Muscle layer of colon (tissue), 2 donors: ENCODE data around the gene CYBC1.
"Not testable (repeated sequence)": the region's sequence is repeated elsewhere in the genome, so short reads cannot be mapped to it uniquely, and the experiment has no call there.

ENCODE experiments used
- H3K27ac ChIP-seq: one replicate; pipeline ENCODE4 v1.7.0; 2013; ENCODE audit warnings: low read depth, mild to moderate bottlenecking, low read length, moderate library complexity
- H3K27me3 ChIP-seq, 2 donors: one replicate each; pipeline ENCODE4 v1.7.0; 2013; ENCODE audit warnings: low read length in 2 of 2, mild to moderate bottlenecking in 2 of 2; ENCODE audit not compliant: insufficient read depth in 2 of 2, control insufficient read depth in 1 of 2
- H3K36me3 ChIP-seq: one replicate; pipeline ENCODE4 v1.7.0; 2013; ENCODE audit warnings: mild to moderate bottlenecking, low read length; ENCODE audit not compliant: insufficient read depth
- H3K4me1 ChIP-seq: one replicate; pipeline ENCODE4 v1.7.0; 2013; ENCODE audit warnings: mild to moderate bottlenecking, low read length; ENCODE audit not compliant: insufficient read depth
- H3K4me3 ChIP-seq, 2 donors: one replicate each; pipeline ENCODE4 v1.7.0; 2013; ENCODE audit warnings: low read length in 2 of 2, low read depth in 1 of 2, mild to moderate bottlenecking in 1 of 2, moderate library complexity in 1 of 2
- H3K9ac ChIP-seq: one replicate; pipeline ENCODE4 v1.7.0; 2013; ENCODE audit warnings: low read length
- H3K9me3 ChIP-seq: one replicate; pipeline ENCODE4 v1.7.0; 2013; ENCODE audit warnings: mild to moderate bottlenecking, low read length
- donor health status: abdominal sarcoma.
- donor health status: Adenocarcinoma of cecum.

Gene CYBC1

DNA sequence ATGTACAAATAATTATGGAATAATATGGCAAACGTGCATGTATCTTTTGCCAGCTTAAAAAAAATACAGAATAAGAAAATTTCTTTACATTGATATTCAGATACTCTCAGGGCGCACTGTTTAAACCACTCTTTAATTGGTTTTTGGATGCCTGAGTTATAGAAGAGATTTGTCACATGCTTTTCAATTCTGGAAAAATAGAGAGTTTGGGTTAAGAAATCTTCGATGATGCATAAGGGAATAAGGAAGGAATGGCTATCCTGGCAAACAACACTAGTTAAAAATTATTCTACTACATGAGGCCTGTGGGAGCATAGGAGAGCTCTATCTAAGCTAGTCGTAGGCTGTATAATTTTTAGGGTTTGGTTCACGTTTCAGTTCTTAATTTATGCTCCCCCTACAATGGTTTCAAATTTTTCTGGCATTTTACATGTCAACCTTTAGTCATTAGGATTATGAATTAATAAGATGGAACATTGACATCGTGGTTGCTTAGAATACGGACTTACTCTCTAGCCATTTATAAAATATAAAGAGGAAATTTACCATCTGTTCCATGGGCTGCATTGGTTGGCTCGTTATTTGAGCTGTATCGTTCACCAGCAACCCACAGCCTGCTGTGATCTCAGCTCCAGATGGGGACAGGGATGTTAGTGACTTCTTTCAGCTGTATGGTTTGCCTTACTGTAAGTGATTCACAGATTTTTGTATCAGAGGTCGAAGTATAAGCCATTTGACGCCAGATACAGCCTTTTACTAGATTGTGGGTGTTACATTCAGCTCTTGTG is 23.9 kb upstream of the CYBC1 start:
- Histone ChIP-seq H3K9ac (no peak overlapping the region), H3K9me3 (no peaks in the 10 kb centered on the region), H3K36me3 (peaks cover 36% of the 10 kb centered on the region), H3K27ac (no peak overlapping the region), H3K4me3 (no peak overlapping the region), H3K4me1 (no peaks in the 10 kb centered on the region), H3K27me3 (no peaks in the 10 kb centered on the region)

GRCh38 chr17:82470065-82470464 is 19.5 kb upstream of the CYBC1 start:
- no peak overlapping the region for H3K27ac ChIP-seq
- H3K4me3 ChIP-seq = no peak overlapping the region
- no peak overlapping the region for H3K9ac ChIP-seq
- no peaks in the 10 kb centered on the region for H3K4me1 ChIP-seq
- H3K9me3 ChIP-seq = no peaks in the 10 kb centered on the region
- no peaks in the 10 kb centered on the region for H3K27me3 ChIP-seq
- peaks cover 52% of the 10 kb centered on the region for H3K36me3 ChIP-seq

DNA sequence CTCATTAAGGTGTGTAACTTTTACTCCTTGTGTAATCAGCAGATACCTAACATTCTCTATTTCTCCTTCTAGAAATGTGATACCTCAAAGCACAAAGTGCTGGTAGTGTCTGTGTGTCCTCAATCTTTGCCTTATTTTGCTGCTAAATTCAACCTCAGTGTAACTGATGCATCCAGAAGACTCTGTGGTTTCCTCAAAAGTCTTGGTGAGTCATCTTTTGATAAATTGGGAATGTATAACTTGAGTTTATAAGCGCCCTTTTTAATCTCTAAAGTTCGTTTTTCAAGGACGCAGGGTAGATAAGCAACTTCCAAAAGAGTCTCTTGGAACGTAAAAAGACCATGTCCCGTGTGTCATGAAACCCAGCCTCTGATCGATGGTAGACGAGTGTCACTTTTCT is 18.1 kb upstream of the CYBC1 start:
- Histone ChIP-seq H3K4me3 (no peak overlapping the region), H3K4me1 (no peaks in the 10 kb centered on the region), H3K27me3 (no peaks in the 10 kb centered on the region), H3K27ac (no peak overlapping the region), H3K9ac (no peak overlapping the region), H3K9me3 (no peaks in the 10 kb centered on the region), H3K36me3 (peaks cover 53% of the 10 kb centered on the region)

GRCh38 chr17:82465023-82465603 is 14.6 kb upstream of the CYBC1 start:
- peaks cover 73% of the 10 kb centered on the region for H3K36me3 ChIP-seq
- H3K27ac ChIP-seq = no peak overlapping the region
- no peak overlapping the region for H3K9ac ChIP-seq
- H3K9me3 ChIP-seq = no peaks in the 10 kb centered on the region
- no peaks in the 10 kb centered on the region for H3K4me1 ChIP-seq
- no peaks in the 10 kb centered on the region for H3K27me3 ChIP-seq
- no peak overlapping the region for H3K4me3 ChIP-seq

DNA sequence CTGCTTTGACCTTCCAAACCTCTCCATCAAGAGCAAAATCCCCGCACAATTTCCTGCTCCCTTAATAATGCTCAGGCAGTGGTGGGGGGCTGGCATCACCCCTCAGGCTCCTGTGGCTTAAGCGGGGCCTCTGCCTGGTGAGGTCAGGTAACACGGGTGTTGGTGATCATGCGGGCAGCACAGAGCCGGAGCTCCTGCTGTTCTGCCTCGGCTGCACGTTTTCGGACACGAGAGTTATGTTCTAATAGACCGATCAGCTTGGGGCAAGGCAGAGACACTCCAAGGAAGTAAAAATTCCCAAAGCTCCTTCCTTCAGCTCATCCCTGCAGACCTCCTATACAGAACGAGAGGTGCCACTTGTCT is 14.0 kb upstream of the CYBC1 start:
- Histone ChIP-seq H3K4me1 (peaks cover 1% of the 10 kb centered on the region), H3K9me3 (no peaks in the 10 kb centered on the region), H3K27me3 (no peaks in the 10 kb centered on the region), H3K9ac (no peak overlapping the region), H3K27ac (no peak overlapping the region), H3K4me3 (no peak overlapping the region), H3K36me3 (peaks cover 69% of the 10 kb centered on the region)

DNA sequence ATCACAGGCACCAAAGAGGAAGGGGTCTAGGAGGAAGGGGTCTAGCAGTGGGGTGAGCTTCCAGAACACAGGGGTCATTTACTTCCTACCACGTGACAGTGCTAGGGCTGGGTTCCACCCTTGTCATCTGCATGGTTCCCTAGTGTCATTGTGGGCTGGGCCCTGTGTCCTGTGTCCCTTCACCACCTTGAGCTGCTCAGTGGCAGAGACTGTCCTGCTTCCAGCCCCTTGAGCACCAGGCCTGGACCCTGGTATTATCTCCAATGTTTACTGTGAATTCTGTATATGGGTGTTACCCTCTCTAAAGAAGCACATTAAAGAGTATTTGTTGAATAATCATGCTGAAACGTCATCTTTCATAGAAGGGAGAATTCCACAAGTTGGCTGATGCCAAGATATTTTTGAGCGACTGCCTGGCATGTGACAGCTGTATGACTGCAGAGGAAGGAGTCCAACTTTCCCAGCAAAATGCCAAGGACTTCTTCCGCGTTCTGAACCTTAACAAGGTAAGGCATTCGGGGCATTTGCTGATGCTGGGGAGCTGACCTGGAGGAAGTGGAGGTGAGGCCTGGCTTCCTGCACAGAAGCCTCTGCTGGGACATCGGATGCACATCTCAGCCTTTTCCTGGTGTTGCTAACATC is 13.5 kb upstream of the CYBC1 start:
- Histone ChIP-seq H3K9me3 (no peaks in the 10 kb centered on the region), H3K36me3 (peaks cover 65% of the 10 kb centered on the region), H3K27me3 (no peaks in the 10 kb centered on the region), H3K4me1 (peaks cover 6% of the 10 kb centered on the region), H3K9ac (no peak overlapping the region), H3K27ac (no peak overlapping the region), H3K4me3 (no peak overlapping the region)

DNA sequence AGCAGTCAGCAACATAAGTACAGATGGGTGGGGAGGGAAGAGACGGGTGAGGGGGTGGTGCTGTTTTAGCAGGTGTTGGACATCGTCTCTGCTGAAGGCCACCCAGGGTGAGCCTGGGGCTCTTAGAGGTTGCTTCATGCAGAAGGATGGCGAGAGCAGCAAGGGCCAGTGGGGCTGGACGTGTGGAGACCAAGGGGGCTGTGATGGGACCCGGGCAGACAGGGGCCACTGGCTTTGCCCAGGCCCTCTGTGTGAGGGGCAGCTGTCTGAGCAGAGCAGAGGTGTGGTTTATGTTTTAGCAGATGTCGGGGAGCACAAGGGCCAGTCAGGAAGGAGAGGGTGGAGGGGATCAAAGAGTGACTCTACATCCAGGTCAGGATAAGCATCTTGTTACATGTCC is 12.8 kb upstream of the CYBC1 start:
- peaks cover 6% of the 10 kb centered on the region for H3K4me1 ChIP-seq
- H3K27ac ChIP-seq = no peak overlapping the region
- no peaks in the 10 kb centered on the region for H3K27me3 ChIP-seq
- peaks cover 58% of the 10 kb centered on the region for H3K36me3 ChIP-seq
- no peak overlapping the region for H3K4me3 ChIP-seq
- no peak overlapping the region for H3K9ac ChIP-seq
- H3K9me3 ChIP-seq = no peaks in the 10 kb centered on the region

- Histone ChIP-seq H3K36me3 (peaks cover 49% of the 10 kb centered on the region), H3K9ac (no peak overlapping the region)
These were observed 11.4 kb upstream of the CYBC1 start for GRCh38 chr17:82461827-82462524.

GRCh38 chr17:82459936-82460335 is 9.4 kb upstream of the CYBC1 start:
- Histone ChIP-seq H3K36me3 (peaks cover 33% of the 10 kb centered on the region), H3K4me1 (peaks cover 15% of the 10 kb centered on the region)
- H3K9ac ChIP-seq, H3K27ac ChIP-seq, H3K9me3 ChIP-seq, H3K27me3 ChIP-seq, H3K4me3 ChIP-seq: not testable (repeated sequence)

More at GRCh38 chr17:82461827-82462524, 11.4 kb upstream of the CYBC1 start:
- no peaks in the 10 kb centered on the region for H3K9me3 ChIP-seq
- no peaks in the 10 kb centered on the region for H3K27me3 ChIP-seq
- H3K27ac ChIP-seq = no peak overlapping the region
- no peak overlapping the region for H3K4me3 ChIP-seq
- H3K4me1 ChIP-seq = peaks cover 15% of the 10 kb centered on the region

GRCh38 chr17:82458885-82459424 is 8.4 kb upstream of the CYBC1 start:
- Histone ChIP-seq H3K9me3 (no peaks in the 10 kb centered on the region), H3K4me3 (peak overlapping the region; percentile 47 to 57), H3K4me1 (peaks cover 15% of the 10 kb centered on the region), H3K27ac (peak overlapping the region; percentile 94), H3K9ac (peak overlapping the region; percentile 25), H3K36me3 (peaks cover 23% of the 10 kb centered on the region), H3K27me3 (no peaks in the 10 kb centered on the region)

GRCh38 chr17:82458179-82458884 is 7.8 kb upstream of the CYBC1 start, which contains the start of gene NARF:
TSS of gene NARF (plus strand) at chr17:82458741. CDS start at chr17:82458804, 63 bp downstream.
- Histone ChIP-seq H3K4me3 (peak within 1 kb of the TSS; percentile 47 to 57), H3K9me3 (no peaks in the 10 kb centered on the region), H3K27me3 (no peaks in the 10 kb centered on the region), H3K36me3 (peaks cover 18% of the 10 kb centered on the region), H3K9ac (peak within 1 kb of the TSS; percentile 49), H3K27ac (peak within 1 kb of the TSS; percentile 94), H3K4me1 (peaks cover 15% of the 10 kb centered on the region)
